Adrenal gland (tissue), 5 donors: Measurements from ENCODE around the gene TECRL.

Experiments
- CTCF ChIP-seq, 6 experiments: fragments of 450-650 bp in 4 of 6; fragments of 200-600 bp in 2 of 6; sonication (generic) in 1 of 6; IDR thresholded peaks; 1 replicate in 5 of 6; 2 replicates in 1 of 6; pipeline versions ENCODE4 v1.5.1 to v1.8.0; 2016 to 2021; ENCODE audit warnings: antibody characterized with exemption in 6 of 6, mild to moderate bottlenecking in 2 of 6, moderate library complexity in 1 of 6
- POLR2A ChIP-seq, 2 donors: fragments of 450-650 bp; IDR thresholded peaks; one replicate each; pipeline ENCODE4 v1.6.1; 2017; ENCODE audit warnings: antibody characterized with exemption in 2 of 2, mild to moderate bottlenecking in 2 of 2, moderate library complexity in 1 of 2
- donor health status: DM: no; HTN: no; CAD: no.

- no peak for TF ChIP-seq CTCF (IDR thresholded peaks at IDR 0.05)
- no peak for TF ChIP-seq POLR2A (IDR thresholded peaks at IDR 0.05)
Measured at GRCh38 chr4:64327237-64327636, 82.0 kb downstream of the TECRL start.
